Measurements from ENCODE around the gene MTX1.
A peak's percentile ranks its signal among the peaks of the same experiment; 100 is the strongest.
"Not testable (repeated sequence)": the region's sequence is repeated elsewhere in the genome, so short reads cannot be mapped to it uniquely, and the experiment has no call there.

MTX1 gene, protein sequence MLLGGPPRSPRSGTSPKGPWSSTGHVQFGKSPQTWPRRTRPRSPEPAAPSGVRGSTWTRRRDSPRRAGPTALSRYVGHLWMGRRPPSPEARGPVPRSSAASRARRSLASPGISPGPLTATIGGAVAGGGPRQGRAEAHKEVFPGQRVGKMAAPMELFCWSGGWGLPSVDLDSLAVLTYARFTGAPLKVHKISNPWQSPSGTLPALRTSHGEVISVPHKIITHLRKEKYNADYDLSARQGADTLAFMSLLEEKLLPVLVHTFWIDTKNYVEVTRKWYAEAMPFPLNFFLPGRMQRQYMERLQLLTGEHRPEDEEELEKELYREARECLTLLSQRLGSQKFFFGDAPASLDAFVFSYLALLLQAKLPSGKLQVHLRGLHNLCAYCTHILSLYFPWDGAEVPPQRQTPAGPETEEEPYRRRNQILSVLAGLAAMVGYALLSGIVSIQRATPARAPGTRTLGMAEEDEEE

DNA sequence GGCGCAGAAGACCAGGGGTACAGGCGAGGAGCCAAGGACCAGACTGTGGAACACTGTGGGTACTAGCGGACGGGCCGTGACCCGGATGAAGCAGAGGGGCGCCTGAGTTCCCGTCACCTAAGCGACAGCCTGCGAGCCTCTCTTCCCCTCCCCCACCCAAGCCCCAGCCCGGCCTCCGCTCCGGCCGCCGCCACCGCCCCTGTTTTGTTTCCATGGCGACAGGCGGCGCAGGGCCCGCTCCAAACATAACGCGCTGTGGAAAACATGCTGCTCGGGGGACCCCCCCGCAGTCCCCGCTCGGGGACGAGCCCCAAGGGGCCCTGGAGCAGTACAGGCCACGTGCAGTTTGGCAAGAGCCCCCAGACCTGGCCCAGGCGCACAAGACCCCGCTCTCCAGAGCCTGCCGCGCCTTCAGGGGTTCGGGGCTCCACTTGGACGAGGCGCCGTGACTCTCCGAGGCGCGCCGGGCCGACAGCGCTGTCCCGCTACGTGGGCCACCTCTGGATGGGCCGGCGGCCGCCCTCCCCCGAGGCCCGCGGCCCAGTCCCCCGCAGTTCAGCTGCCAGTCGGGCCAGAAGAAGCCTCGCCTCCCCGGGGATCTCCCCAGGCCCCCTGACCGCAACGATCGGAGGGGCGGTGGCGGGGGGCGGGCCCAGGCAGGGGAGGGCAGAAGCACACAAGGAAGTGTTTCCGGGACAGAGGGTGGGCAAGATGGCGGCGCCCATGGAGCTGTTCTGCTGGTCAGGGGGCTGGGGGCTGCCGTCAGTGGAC is at the start of gene MTX1:
Gene MTX1 (plus strand): TSS at position 155 of the 771 bp plus-strand sequence. CDS start 110 bp downstream, at position 265.
- ChIA-PET POLR2A (no interaction called here), CTCF (interaction anchor here (1.3 to 9.1 kb wide), 9 partner anchors 10 to 42 kb away, joined by 3 to 88 read pairs (median 10); partner anchors contain the start of gene KRTCAP2)
- no peak for TF ChIP-seq CTCF (IDR thresholded peaks at IDR 0.05; ENCODE audit: control extremely low read depth, extremely low read depth, low read depth, missing control alignments)
- DNase-seq (ENCODE audit: extremely low spot score) = peak; percentile 92

DNA sequence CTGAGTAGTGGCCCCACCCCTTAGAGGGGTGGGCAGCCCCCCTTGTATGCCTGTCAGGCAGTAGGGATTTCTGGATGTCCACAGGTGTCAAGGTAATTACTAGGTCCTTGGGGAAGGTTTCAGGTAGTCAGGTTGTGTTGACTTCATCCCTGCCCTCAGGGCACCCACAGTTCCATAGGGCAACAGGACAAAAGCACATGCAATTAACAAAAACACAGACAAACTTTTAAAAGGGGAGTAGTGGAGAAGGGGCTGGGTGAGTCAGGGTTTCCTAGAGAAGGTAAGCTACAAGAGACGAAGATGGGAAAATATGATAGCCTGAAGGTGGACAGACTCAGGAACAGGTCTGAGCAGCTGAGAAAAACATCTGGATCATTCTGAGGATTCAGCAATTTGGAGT is 49.5 kb upstream of the MTX1 start:
- no peak for TF ChIP-seq CTCF (IDR thresholded peaks at IDR 0.05; ENCODE audit: control extremely low read depth, extremely low read depth, low read depth, missing control alignments)
- DNase-seq (ENCODE audit: extremely low spot score) = no peak
- ChIA-PET POLR2A (no interaction called here), CTCF (interaction anchor here (0.9 kb wide), 1 partner anchor 67 kb away, joined by 3 read pairs; no protein-coding TSS in a partner anchor)

DNA sequence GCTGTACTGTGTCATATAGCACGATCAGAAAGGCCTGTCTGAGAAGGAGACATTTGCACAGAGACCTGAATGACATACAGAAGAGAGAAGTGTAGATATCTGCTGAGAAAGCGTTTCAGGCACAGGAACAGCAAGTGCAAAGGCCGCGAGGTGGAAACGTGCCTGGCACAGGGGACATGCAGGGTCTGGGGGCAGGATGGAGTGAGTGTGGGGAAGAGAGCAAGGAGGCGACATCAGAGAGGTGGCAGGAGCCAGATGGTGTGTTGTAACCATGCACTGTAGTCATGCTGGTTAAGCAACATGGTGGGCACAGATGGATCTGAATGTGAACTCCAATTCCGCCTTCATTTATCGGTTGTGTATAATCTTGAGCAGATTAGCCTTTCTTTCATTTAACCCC is 48.4 kb upstream of the MTX1 start:
- ChIA-PET POLR2A (no interaction called here), CTCF (no interaction called here)
- DNase-seq (ENCODE audit: extremely low spot score) = no peak
- TF ChIP-seq CTCF (IDR thresholded peaks at IDR 0.05; ENCODE audit: control extremely low read depth, extremely low read depth, low read depth, missing control alignments) = no peak

- DNase-seq (ENCODE audit: extremely low spot score) = not testable (repeated sequence)
- ChIA-PET POLR2A (interaction anchor here (0.7 kb wide), 1 partner anchor 71 kb away, joined by 7 read pairs; no protein-coding TSS in a partner anchor), CTCF (interaction anchor here (2.4 to 9.6 kb wide), 3 partner anchors 11 to 77 kb away, joined by 10 to 184 read pairs (median 21); partner anchors contain the start of genes KRTCAP2 and TRIM46)
These were observed 45.9 kb upstream of the MTX1 start for GRCh38 chr1:155162631-155163030.

- CTCF ChIA-PET = interaction anchor here (2.4 to 9.6 kb wide), 3 partner anchors 10 to 78 kb away, joined by 10 to 184 read pairs (median 21); partner anchors contain the start of genes KRTCAP2 and TRIM46
- POLR2A ChIA-PET; DNase-seq (ENCODE audit: extremely low spot score): not testable (repeated sequence)
These were observed 44.7 kb upstream of the MTX1 start for GRCh38 chr1:155163785-155164184.

- ChIA-PET POLR2A (interaction anchor here (0.6 kb wide), 1 partner anchor 73 kb away, joined by 4 read pairs; no protein-coding TSS in a partner anchor), CTCF (interaction anchor here (2.4 to 9.6 kb wide), 4 partner anchors 9 to 79 kb away, joined by 10 to 184 read pairs (median 25); partner anchors contain the start of genes KRTCAP2 and TRIM46)
- DNase-seq (ENCODE audit: extremely low spot score) = not testable (repeated sequence)
These were observed 43.9 kb upstream of the MTX1 start for GRCh38 chr1:155164625-155165024.

GRCh38 chr1:155166051-155166470 is 42.4 kb upstream of the MTX1 start:
- ChIA-PET POLR2A (interaction anchor here (0.6 kb wide), 1 partner anchor 19 kb away, joined by 3 read pairs; no protein-coding TSS in a partner anchor), CTCF (interaction anchor here (1.0 to 9.6 kb wide), 9 partner anchors 18 to 430 kb away, joined by 3 to 184 read pairs (median 14); no protein-coding TSS in a partner anchor)
- no peak for DNase-seq (ENCODE audit: extremely low spot score)
- no peak for TF ChIP-seq CTCF (IDR thresholded peaks at IDR 0.05; ENCODE audit: control extremely low read depth, extremely low read depth, low read depth, missing control alignments)
